Forelimb muscle (tissue), 1 donor: Measurements from ENCODE around the gene ZNF512. TPM values are rescaled to one million over a fixed set of nuclear protein-coding genes. Genes with fewer than 3 reads are reported as not detected.
A peak's percentile ranks its signal among the peaks of the same experiment; 100 is the strongest.

Experiments
- DNase-seq: peaks from one replicate; pipeline ENCODE4 v3.0.0-alpha.2; 2013; ENCODE audit warnings: low read depth
- polyA plus RNA-seq: library from polyadenylated mRNA; unstranded; fragments of 120-200 nt; gene quantifications from one replicate; pipeline ENCODE4 v1.2.1, GENCODE V29; 2013; ENCODE audit not compliant: insufficient read length

ZNF512 gene
- polyA plus RNA-seq, 1 donor, result 41.1 TPM

DNA sequence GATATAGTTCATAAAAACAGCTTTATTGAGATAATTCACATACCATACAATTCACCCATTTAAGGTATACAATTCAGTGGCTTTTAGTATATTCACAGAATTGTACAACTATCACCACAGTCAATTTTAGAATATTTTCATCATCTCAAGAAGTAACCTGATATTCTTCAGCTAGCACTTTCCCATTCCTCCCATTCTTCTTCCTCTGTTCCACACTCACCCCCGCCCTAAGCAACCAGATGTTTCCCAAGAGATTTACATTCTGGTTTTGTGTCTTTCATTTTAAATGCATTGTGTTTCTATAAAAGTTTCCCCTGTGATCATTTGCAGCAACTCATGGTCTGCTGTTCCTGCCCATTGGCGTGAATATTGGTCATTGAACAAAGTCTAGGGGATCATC, 51.4 kb downstream of the ZNF512 start:
- DNase-seq, result no peak

DNA sequence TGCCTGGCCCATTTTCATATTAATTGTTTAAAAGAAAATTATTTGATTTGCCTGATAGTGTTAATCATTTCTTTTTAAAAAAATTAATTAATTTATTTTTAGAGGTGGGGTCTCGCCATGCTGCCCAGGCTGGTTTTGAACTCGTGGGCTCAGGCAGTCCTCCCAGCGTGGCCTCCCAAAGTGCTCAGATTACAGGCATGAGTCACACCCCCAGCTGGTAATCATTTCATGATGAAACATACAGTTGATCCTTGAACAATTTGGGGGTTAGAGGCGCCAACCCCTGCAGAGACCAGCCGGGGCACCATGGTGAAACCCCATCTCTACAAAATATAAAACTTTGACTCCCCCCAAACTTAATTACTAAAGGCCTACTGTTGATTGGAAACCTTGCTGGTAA, 53.9 kb downstream of the ZNF512 start:
- no peak for DNase-seq

- no peak for DNase-seq
Measured at GRCh38 chr2:27638037-27638637, 55.3 kb downstream of the ZNF512 start.

GRCh38 chr2:27638709-27639108, 55.9 kb downstream of the ZNF512 start:
- DNase-seq, result no peak

GRCh38 chr2:27640722-27641245, 57.9 kb downstream of the ZNF512 start:
- DNase-seq, result no peak

DNA sequence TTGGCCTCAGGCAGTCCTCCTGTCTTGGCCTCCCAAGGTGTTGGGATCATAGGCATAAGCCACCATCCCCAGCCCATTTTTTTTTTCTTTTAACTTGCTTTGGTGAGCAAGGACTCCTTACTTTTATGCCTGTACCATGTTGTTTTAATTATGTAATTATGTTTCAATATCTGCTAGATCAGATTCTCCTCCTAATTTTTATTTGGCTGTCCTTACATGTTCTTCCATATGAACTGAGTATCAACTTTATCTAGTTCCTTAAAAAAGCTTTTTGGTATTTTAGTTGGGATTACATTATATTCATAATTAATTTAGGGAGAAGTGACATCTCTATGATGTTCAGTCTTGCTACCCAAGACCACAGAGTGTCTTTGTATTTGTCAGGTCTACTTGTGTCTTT, 62.4 kb downstream of the ZNF512 start:
- no peak for DNase-seq

DNA sequence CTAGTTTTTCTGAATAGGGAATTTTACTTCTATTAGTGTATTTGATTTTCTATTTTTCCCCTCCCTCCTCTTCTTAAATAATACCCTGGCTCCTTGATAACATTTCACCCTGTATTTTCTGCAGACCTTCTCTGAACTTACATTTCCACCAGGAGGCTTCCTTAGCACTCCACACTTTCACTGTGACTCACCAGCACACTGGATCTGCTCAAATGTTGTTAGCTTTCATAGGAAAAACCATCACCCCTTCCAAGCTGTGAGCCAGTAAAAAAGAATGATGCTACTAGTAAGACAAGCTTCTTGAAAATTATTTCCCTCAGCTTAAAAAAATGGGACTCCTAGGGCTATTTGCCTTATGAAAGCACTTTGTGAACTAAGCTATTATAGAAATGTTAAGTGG, 64.4 kb downstream of the ZNF512 start:
- DNase-seq, result no peak

DNA sequence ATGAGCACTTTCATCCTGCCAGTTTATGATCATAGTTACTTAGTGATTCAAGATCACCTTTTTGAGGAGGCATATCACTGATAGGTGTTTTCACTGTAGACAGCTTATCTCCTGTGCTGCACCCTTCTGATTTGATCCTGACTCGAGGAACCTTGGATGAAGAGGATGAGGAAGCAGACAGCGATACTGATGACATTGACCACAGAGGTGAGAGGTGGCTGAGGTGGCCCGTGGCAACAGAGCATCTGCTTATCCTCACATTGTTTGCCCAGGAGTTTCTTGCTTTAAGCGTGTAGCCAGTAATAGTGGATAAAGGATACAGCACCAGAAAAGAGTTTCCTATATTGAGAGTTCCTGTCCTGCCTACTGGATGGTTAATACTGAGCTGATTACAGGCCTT, 64.9 kb downstream of the ZNF512 start:
- DNase-seq, result no peak

DNA sequence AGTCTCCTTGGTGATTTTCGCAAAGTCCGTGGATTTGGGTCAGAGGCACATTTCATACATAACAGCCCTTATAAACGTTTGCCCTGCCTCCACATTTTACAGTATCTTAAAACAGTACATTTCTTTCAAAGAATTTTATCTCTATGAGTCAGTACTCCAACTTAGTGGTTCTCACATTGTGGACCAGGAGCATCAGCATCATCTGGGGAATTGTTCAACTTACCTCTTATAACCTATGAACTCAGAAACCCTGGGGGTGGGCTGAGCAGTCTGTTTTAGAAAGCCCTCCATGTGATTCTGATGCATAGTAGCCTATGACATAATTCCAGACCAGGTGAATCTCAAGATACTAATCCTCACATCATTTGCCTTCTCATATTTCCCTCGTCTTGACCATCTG, 68.2 kb downstream of the ZNF512 start:
- no peak for DNase-seq

GRCh38 chr2:27652341-27652740, 69.5 kb downstream of the ZNF512 start:
- no peak for DNase-seq

- no peak for DNase-seq
Measured at GRCh38 chr2:27652790-27653189, 69.9 kb downstream of the ZNF512 start.

DNA sequence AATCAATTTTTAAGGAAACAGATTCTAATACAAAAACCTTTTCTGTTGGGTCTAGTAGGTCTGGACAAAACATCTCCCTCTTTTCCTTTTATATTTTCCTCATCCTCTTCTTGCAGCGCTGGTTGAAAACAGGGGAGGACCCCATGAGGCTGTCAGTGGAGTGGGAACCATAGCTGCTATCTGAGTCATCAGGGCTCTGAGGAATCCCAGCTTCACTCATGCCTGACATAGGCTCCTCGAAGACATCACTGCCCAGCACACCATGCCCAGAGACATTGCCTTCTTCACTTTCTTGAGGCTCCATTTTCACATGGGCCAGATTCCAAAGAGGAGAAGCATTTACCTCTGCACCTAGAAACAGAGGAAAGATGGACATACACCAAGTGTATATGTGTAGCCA, 70.6 kb downstream of the ZNF512 start:
- DNase-seq, result no peak

DNA sequence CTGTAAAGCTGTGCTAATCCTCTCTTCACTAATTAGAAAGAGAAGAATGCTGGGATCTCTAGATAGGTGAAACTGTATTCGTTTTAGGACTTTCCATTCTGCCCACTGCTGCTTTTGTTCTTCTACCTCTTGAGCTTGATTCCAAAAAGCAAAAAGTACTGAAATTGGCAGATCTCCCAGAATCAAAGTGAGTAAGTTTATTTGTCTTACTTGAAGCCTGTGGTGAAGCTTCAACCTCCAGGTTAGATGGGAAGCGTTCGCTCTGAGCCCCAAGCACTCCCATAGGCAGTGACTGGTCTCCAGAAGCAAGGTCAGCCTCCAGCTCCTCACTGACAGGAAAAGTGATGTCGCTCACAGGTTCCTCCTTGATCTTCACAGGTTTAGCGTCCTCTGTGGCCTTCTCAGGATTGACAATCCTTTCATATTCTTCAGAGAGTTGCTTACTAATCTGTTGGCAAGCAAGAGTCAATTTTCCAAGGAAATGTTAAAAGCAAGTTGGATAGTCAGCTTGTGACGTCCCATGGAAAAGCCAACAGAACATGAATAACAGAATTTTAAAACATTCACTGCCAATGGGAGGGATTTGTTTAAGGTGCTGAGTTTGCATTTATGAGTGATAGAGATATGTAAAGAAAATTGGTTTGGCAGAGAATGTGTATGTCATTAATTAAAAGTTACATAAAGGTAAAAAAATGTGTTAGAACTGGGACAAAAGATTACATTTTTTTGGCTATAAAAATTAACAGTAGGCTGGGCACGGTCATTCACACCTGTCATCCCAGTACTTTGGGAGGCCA, 72.5 kb downstream of the ZNF512 start:
- DNase-seq, result no peak

GRCh38 chr2:27661371-27661770, 78.5 kb downstream of the ZNF512 start:
- no peak for DNase-seq

DNA sequence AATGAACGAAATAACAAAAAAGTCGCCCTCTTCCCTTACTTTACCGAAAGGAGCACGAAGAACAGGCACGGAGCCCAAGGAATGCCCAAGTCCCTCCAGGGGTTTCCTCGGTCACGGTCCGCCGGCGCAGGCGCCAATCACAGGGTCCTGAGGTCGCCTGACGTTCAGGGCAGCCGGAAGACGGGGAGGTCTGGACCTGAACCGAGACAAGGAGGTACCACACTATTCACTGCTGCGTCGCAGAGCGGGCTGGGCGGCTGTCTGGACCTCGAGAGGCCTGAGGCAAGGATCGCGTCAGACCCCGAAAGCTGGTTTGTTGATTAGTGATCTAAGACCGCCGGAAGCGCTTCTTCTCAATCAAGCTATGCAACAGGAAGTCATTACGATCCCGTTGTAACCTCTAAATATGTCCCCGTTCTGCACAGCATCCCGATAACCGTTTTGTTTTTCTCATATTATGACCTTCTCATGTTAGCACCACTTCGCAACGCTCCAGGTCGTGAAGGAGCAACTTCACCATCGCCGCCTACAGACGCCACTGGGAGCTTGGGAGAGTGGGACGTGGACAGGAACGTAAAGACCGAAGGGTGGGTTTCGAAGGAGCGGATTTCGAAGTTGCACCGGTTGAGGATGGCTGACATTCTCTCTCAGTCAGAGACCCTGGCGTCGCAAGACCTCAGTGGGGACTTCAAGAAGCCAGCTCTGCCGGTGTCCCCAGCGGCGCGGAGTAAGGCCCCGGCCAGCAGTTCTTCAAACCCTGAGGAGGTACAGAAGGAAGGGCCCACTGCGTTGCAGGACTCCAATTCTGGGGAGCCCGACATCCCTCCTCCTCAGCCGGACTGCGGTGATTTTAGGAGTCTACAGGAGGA, 80.7 kb downstream of the ZNF512 start, which contains the start of the genes SLC4A1AP and SUPT7L:
Gene SLC4A1AP (plus strand): TSS at position 605 of the 869 bp plus-strand sequence. CDS start 26 bp downstream, at position 631.
Gene SUPT7L (minus strand): TSS at position 330 of the 869 bp plus-strand sequence. CDS start 1,422 bp downstream, outside the sequence.
- peak; percentile 60 for DNase-seq

GRCh38 chr2:27664154-27664574, 81.3 kb downstream of the ZNF512 start:
- DNase-seq, result no peak

GRCh38 chr2:27664622-27665363, 82.0 kb downstream of the ZNF512 start:
- no peak for DNase-seq

- DNase-seq, result no peak
Measured at GRCh38 chr2:27667446-27667845, 84.6 kb downstream of the ZNF512 start.

- no peak for DNase-seq
Measured at GRCh38 chr2:27671235-27671634, 88.4 kb downstream of the ZNF512 start.
